ENCODE data around the gene RAB3C. TPM values are rescaled to one million over a fixed set of nuclear protein-coding genes. Genes with fewer than 3 reads are reported as not detected.

The RAB3C gene
- total RNA-seq, 1 experiment from 2014 or later: not detected

GRCh38 chr5:58885260-58885659 is 302.4 kb downstream of the RAB3C start:
- Mint-ChIP-seq H3K27me3 (ENCODE audit: insufficient read depth, unreplicated experiment) (no peaks in the 10 kb centered on the region), H3K27ac (ENCODE audit: low read depth, unreplicated experiment) (no peak overlapping the region), H3K36me3 (ENCODE audit: insufficient read depth, unreplicated experiment) (no peaks in the 10 kb centered on the region), H3K4me1 (ENCODE audit: insufficient read depth, unreplicated experiment) (peaks cover 33% of the 10 kb centered on the region), H3K4me3 (ENCODE audit: unreplicated experiment) (no peak overlapping the region), H3K9me3 (ENCODE audit: unreplicated experiment) (peaks cover 8% of the 10 kb centered on the region)
- DNase-seq (ENCODE audit: unreplicated experiment): no peak
- POLR2A ChIA-PET: interaction anchor here (2.1 kb wide), 1 partner anchor 10 kb away, joined by 8 read pairs; no protein-coding TSS in a partner anchor
- CTCF ChIA-PET: interaction anchor here (0.6 to 5.3 kb wide), 9 partner anchors 10 to 301 kb away, joined by 3 to 49 read pairs (median 23); no protein-coding TSS in a partner anchor
- intact Hi-C loops (cut with micrococcal nuclease): loop anchor here (10.0 kb wide), 1 partner anchor 480 kb away; no protein-coding TSS in a partner anchor
- no peak for TF ChIP-seq CTCF (IDR thresholded peaks at IDR 0.05; ENCODE audit: unreplicated experiment)
- BruUV-seq (replicated peaks): no TSS peak

GRCh38 chr5:58886315-58887207 is 303.7 kb downstream of the RAB3C start:
- TF ChIP-seq CTCF (IDR thresholded peaks at IDR 0.05; ENCODE audit: unreplicated experiment): peak; percentile 92
- no peak overlapping the region for H3K27ac Mint-ChIP-seq (ENCODE audit: low read depth, unreplicated experiment)
- H3K4me1 Mint-ChIP-seq (ENCODE audit: insufficient read depth, unreplicated experiment): peaks cover 45% of the 10 kb centered on the region
- intact Hi-C loops (cut with micrococcal nuclease): loop anchor here (1.0 to 10.0 kb wide), 3 partner anchors 121 to 478 kb away; no protein-coding TSS in a partner anchor
- H3K4me3 Mint-ChIP-seq (ENCODE audit: unreplicated experiment): no peak overlapping the region
- ChIA-PET POLR2A (interaction anchor here (0.6 to 2.1 kb wide), 6 partner anchors 12 to 713 kb away, joined by 3 to 8 read pairs (median 3); no protein-coding TSS in a partner anchor), CTCF (interaction anchor here (0.6 to 5.3 kb wide), 60 partner anchors 9 to 1435 kb away, joined by 3 to 49 read pairs (median 4); partner anchors contain the start of gene ACTBL2)
- H3K36me3 Mint-ChIP-seq (ENCODE audit: insufficient read depth, unreplicated experiment): no peaks in the 10 kb centered on the region
- peaks cover 8% of the 10 kb centered on the region for H3K9me3 Mint-ChIP-seq (ENCODE audit: unreplicated experiment)
- BruUV-seq (replicated peaks): no TSS peak
- DNase-seq (ENCODE audit: unreplicated experiment): peak; percentile 80
- no peaks in the 10 kb centered on the region for H3K27me3 Mint-ChIP-seq (ENCODE audit: insufficient read depth, unreplicated experiment)

DNA sequence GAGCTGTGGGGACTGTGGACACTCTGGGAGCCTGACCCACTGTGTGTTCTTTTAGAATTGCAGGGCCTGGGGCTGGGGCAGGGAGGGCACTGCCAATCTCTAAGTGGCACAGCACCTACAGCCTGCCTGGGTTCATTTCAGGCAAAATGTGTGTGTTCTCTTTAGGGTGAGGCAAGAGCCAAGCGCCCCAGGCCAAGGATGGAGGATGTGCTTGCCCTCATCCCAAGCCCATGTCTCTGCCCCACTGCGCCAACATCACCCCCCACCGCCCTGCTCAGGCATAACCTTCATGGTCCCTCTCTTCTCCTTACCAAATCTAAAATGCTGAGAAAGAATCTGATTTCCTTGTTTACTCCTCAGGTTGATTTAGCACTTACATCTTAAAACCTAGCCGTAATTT is 304.4 kb downstream of the RAB3C start:
- Mint-ChIP-seq H3K4me1 (ENCODE audit: insufficient read depth, unreplicated experiment) (peaks cover 47% of the 10 kb centered on the region), H3K27ac (ENCODE audit: low read depth, unreplicated experiment) (no peak overlapping the region), H3K36me3 (ENCODE audit: insufficient read depth, unreplicated experiment) (no peaks in the 10 kb centered on the region), H3K27me3 (ENCODE audit: insufficient read depth, unreplicated experiment) (no peaks in the 10 kb centered on the region), H3K4me3 (ENCODE audit: unreplicated experiment) (no peak overlapping the region), H3K9me3 (ENCODE audit: unreplicated experiment) (peaks cover 8% of the 10 kb centered on the region)
- BruUV-seq (replicated peaks): no TSS peak
- DNase-seq (ENCODE audit: unreplicated experiment): no peak
- ChIA-PET POLR2A (interaction anchor here (0.8 to 1.2 kb wide), 2 partner anchors 98 to 120 kb away, joined by 3 to 4 read pairs; no protein-coding TSS in a partner anchor), CTCF (interaction anchor here (0.6 to 5.3 kb wide), 37 partner anchors 8 to 966 kb away, joined by 3 to 49 read pairs (median 5); no protein-coding TSS in a partner anchor)
- intact Hi-C loops (cut with micrococcal nuclease): loop anchor here (10.0 kb wide), 1 partner anchor 477 kb away; no protein-coding TSS in a partner anchor
- TF ChIP-seq CTCF (IDR thresholded peaks at IDR 0.05; ENCODE audit: unreplicated experiment): no peak
